GM18909 (cell line): Measurements from ENCODE around the gene ATAD3A.
"Not testable (repeated sequence)": the region's sequence is repeated elsewhere in the genome, so short reads cannot be mapped to it uniquely, and the experiment has no call there.

ENCODE experiments used
- ATAC-seq: cut with Tn5 transposase; IDR thresholded peaks from one replicate; pipeline ENCODE4 v1.9.1; 2021; ENCODE audit warnings: mild to moderate bottlenecking; ENCODE audit not compliant: unreplicated experiment, poor library complexity

ATAD3A gene

DNA sequence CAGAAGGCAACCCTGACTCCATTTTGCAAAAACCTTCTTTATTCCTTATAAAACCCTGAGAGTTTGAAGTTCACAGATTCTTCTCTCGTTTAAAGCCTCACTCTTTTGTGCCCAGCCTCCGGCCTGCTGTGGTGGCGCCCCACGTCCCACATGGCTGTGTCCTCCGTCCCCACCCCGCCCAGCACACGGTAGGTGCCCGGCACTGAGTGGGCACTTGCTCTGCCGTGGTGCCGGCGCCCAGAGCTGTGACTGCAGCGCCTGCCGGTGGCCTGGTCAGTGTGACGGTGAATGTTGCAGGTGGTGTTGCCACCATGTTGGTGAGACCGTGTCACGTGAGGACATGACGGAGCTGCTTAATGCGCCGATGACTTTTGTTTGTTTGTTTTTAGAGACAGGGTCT, 9.4 kb downstream of the ATAD3A start:
- no peak for ATAC-seq

DNA sequence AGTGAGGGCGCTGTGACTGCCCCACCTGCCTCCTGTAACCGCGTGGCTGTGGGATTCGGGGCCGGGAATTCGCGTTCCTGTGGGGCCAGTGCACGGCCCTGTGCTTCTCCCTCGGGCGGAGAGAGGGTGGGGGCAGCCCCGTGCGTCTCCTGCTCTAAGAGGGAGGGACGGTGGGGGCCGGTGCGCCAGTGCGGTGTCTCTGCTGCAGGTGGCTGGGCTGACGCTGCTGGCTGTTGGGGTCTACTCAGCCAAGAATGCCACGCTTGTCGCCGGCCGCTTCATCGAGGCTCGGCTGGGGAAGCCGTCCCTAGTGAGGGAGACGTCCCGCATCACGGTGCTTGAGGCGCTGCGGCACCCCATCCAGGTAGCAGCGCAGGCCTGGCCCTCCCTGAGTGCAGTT, 10.6 kb downstream of the ATAD3A start:
- ATAC-seq = not testable (repeated sequence)

DNA sequence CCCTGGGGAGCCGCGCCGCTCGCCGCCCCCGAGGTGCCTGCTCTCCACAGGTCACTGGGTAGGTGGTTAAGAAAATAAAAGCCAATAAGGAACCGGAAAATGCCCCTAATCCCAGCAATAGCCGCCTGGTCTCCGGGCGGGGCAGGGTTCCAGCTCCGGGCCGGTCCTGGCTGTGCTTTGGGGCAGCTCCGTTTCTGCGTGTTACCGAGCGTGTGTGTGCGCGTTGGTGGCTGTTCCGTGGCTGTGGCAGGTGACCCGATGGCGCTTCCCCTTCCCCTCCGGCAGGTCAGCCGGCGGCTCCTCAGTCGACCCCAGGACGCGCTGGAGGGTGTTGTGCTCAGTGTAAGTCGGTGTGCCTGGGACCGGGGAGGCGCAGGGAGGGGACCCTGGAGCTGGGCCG, 11.3 kb downstream of the ATAD3A start:
- not testable (repeated sequence) for ATAC-seq

DNA sequence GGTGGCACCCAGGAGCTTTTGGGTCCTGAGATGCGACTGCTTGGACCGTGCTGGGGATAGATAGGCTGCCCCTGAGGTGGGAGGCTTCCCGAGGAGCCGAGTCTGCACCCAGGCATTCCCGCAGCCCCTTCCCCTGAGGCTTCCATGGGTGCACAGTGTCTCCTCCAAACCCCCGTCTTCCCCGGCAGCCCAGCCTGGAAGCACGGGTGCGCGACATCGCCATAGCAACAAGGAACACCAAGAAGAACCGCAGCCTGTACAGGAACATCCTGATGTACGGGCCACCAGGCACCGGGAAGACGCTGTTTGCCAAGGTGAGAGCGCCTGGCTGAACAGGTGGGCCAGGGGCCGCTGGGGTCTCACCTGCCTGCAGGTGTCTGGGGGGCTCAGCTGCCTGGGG, 11.7 kb downstream of the ATAD3A start:
- not testable (repeated sequence) for ATAC-seq

DNA sequence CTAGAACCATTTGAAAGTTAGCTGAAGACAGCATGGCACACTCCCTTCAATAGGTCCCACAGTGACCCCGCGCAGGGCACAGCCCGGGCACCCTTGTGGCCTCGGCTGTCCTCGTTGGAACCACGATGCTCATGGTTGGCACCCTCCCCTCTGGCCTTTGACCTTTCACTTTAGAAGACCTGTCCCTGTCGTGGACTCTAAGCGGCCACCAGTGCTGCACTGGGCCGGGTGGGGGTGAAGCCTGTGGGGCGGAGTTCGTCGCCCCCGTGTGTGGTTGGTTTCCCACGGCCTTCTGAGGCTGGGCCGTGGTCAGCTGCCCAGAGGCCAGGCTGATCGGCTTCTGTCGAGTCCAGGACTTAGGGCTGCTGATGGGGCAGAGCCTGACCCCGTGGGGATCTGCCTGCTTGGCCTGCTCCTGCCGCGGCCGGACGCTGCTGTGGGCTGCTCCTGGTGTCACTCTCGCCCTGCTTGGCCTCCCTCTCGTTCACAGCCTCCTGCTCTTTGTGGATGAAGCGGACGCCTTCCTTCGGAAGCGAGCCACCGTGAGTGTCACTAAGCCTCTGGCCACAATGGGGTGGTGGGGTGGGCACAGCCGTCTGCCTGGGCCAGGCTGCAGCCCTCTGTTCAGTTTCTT, 12.9 kb downstream of the ATAD3A start:
- ATAC-seq = not testable (repeated sequence)

DNA sequence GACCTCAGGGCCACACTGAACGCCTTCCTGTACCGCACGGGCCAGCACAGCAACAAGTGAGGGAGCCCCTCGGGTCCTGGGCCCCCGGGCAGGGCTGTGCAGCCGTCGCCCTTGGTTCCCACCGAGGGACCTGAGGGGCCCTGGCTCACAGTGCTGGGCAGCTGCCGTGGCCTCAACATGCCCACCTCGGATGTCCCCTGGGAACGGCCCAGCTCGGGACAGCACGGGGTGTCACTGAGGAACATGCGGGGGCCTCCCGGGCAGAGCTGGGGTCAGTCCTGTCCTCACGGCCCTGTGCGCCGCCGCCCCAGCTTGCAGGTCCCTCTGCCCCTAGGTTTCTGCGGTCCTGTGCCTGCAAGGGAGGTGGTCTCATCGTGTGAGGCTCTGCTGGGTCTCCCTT, 14.5 kb downstream of the ATAD3A start:
- ATAC-seq = not testable (repeated sequence)

DNA sequence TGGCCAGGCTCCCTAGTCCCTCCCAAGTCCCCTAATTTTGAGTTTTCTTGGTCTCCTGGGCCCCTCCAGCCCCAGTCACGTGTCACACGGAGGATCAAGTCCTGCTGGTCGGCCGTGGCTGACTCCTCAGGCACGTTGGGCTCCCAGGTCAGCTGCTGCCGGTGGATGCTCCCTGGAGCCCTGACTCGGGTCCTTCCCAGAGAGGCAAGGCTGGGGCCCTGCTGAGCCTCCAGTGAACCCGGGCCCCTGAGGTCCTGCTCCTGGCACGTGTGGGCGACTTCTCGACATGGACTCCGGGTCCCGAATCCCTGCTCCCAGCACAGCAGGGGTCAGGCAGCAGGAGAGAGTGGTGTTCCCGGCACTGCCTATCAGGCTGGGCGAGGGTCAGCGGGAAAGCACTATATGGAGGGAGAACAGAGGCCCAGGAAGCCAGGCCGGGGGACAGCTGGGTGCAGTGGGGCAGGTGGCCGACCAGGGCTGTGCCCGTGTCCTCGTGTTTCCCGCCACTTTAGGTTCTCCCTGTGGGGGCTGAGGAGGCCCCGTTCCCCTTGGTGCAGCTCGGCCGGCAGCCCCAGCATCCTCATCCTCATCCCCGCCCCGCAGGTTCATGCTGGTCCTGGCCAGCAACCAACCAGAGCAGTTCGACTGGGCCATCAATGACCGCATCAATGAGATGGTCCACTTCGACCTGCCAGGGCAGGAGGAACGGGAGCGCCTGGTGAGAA, 15.3 kb downstream of the ATAD3A start:
- no peak for ATAC-seq

DNA sequence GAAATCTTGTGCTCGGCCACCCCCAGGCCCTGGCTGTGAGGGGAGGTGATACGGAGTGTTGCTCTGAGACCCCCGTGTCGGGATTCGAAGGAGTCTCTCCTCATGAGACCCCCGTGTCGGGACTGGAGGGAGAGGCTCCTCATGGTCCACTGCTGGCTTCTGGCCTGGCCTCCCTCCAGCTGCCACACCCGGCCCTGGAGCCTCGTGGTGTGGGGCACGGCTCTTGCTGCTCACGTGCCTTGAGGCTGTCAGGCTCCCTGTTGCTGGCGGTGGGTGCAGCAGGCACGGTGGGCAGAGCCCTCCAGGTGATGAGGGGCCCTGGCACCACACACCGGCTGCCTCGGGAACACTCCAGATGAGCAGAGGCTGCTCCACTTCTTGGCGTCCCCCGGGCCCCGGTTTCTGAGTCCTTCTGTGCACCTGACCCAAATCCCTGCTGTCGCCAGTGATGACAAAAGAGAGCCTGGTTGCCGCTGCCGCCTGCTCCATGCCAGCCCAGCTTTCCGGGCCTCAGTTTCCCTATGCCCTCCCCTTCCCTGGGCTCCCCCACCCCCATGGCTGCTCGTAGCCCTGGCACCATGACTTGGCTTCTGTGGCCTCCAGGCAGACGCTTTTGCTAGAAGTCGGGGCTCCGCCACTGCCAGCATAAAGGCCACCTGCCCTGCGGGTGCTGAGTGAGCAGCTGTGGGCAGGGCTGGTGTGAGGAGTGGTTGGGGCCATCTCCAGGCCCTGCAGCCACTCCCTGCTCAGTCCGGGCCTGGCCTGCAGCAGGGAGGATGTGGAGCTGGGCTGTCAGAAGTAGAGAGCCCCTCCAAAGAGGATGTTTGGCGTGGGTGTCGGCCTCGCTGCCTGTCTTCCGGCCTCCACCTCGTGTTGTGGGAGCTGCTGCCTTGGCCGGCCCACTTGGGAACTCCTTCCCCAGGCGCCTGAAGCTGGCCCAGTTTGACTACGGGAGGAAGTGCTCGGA, 16.6 kb downstream of the ATAD3A start:
- no peak for ATAC-seq

DNA sequence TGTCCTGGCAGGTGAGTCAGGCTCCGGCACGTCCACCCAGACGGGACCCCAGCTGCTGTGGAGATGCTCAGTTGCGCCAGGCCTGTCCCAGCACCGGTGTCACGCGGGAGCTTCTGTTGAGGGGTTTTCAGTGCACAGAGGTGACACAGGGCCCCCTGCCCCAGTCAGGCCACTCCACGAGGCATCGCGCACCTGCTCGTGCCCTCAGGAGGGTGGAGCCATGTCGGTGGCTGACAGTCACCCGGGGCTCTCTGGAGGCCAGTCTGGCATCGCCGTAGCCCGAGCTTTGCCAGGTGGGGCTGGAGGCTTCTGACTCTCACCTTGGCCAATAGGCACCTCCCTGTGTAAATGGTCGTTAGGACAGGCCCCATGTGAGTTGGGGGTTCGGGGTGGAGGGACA, 17.4 kb downstream of the ATAD3A start:
- ATAC-seq = no peak

DNA sequence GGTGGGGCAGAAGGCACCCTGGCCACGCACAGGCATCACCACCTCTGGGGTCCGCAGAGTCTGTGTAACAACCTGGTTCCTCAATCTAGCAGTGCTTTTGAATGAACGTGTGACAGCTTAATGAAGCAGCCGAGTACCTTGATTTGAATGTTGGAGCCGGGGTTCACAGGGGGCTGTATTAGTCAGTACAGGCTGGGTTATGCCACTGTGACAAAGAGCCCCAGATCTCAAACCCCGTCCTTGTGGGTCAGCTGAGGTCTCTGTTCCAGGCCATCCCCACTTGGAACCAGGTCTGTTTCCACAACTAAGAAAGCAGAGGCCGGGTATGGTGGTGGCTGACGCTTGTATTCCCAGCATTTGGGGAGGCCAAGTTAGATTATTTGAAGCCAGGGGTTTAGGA, 18.0 kb downstream of the ATAD3A start:
- ATAC-seq = no peak

DNA sequence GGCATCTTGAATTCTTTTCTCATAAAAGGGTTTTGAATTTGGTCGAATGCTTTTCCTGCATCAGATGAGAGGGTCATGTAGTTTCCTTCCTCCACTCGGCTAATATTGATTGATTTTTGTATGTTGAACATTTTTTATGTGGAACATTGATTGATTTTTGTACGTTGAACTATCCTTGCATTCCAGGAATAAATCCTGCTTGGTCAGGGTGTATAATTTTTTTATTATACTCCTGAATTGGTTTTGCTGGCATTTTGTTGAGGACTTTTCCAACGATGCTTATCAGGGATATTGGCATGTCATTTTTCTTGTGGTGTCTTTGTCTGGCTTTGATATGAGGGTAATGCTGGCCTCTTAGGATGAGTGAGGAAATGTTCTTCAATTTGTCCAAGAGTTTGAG, 20.0 kb downstream of the ATAD3A start:
- no peak for ATAC-seq

DNA sequence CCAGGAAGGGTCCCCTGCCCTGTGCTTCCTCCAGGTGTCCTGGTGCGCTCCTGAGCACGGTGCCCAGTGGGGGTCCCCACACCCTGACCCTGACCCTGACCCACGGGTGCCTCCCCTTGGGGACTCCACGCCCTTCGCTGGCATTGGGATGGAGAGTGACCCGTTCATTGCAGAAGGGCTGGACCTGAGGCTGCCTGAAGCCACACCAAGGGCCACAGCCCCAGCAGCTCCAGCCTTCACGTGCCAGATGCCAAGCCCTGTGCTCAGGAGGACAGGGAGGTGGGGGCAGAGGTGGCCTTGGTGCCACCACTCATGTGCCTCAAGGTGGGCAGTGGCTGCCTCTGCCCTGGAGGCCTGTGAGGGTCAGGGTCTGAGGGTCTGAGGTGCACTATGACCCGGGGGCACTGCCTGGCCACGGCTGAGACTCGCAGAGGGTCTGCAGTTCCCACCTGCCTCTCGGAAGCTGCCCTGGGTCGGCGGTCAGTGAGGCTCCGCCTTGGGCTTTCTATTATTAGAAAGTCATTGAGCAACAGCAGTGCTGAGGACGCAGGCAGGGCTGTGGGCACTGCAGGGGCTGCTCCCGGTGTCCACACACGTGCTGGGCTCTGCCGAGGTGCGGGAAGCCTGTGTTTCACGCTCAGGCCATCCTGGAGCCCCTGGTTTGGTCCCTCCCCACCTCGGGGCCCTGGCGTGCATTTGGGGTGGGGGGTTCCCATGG, 21.4 kb downstream of the ATAD3A start:
- not testable (repeated sequence) for ATAC-seq

DNA sequence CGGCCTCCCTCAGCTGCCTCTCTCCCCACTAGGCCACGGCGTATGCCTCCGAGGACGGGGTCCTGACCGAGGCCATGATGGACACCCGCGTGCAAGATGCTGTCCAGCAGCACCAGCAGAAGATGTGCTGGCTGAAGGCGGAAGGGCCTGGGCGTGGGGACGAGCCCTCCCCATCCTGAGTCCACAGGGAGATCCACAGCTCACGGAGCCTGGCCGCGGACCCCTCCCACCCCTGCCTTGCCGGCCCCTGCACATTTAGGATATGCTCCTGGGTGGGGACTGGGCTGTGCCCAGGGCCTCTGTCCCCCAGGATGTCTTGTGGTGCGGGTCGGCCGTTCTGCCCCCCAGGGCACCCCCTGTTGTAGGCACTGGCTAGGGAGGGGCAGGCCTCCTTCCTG, 21.9 kb downstream of the ATAD3A start:
- not testable (repeated sequence) for ATAC-seq

DNA sequence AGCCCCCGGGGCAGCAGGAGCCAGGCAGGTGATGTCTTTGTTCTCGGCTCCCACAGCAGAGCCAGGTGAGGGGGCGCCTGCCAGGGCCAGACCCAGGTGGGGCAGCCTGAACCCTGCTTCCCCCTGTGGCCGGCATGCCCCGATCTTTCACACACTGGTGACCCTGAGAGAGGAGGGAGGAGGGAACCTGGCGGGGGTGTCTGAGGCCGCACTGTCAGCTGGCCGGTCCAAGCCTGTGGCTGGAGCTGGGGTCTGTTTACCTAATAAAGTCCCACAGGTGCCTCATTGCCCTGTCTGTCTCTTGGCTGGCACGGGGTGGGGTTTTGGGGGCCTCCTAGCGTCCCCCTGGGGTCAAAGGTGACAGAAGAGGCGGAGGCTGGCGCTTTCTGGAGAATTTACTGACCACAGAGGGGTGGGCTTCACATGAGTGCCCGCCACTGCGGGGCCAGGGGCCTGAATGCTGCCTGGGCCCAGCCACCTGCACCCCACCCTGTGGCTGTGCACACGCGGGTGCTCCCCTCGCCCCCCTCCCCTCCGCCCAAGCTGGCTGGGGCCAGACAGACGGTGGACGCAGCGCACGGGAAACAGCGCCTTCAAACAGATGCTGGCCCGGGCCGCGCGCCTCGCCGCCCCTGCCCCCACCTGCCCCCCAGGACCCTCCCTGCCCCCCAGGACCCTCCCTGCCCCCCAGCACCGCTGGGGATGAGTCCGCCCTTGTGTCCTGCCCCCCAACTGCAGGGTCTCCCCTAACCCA, 22.6 kb downstream of the ATAD3A start:
- no peak for ATAC-seq

DNA sequence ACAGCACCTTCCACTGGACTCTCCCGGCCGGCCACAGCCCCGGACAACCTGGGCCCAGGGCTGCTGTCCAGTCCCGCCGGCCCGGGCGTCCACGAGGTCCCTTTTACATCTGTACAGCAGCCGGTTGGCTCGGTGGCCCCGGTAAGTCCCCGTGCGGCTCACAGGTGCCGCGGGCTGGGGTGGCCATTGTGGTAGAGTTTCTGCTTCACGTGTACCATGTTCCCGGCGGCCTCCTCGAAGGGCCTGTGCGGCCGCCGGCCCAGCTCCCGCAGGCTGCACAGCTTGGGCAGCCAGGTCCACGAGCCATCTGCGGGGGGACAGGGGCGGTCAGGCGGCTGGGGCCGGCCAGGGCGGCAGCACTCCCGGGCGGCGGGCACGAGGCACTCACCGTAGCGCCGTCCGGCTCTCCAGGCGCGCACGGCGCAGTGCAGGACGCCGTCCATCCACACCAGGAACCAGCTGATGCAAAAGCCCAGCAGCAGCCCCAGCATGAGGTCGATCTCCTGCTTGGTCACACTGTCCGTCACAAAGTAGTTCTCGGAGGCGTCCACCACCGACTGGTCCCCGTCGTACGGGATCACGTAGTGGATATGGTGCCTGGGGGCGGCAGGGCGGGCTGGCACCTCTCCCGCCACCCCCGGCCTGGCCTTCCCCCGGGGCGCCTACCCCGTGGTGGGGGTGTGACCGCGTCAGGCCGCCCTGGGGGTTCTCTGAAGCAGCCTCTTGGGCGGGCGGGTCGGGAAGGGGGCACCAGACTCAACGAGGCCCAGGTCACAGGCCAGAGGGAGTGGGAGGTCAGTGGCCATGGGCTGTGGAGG, 23.4 kb downstream of the ATAD3A start:
- no peak for ATAC-seq

DNA sequence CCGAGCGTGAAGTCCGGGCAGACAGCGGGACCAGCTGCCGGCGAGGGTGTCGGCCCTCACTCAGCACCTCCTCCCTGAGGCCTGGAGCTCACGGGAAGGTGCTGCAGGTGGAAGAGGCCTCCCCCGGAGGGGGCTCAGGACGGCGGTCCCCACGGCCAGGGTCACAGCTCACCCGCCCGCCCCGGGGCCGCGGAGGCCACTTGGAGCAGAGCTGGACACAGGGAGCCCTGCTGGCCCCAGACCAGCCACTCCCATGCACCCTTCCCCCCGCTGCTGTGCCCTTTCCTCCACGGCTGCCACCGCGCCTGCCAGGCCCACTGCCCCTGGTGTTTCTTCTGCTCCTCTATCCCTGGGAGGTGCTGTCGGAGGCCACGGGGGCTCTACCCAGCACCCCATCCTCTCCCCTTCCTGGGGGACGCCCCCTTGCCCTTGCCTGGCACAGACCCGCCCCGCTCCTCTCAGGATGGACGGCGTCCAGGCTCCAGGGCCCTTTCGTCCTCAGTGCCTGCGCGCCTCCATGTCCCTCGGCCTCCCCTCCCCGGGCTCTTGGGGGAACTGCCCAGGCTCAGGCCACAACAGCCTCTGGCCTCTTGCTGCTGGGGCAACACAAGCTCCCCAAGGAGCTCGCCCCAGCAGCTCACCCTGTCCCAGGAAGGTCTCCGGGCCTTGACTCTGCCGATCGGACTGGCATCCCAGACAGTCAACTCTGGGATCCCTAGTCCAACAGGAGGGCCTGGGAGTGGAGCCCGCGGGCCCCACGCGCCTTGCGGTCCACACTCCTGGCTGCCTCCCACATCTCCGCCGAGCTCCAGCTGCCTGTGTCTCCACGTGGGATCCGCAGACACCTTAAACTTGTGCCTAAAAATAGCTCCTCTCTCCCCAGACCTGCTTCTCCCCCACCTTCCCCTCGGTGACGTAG, 24.3 kb downstream of the ATAD3A start:
- ATAC-seq = no peak

DNA sequence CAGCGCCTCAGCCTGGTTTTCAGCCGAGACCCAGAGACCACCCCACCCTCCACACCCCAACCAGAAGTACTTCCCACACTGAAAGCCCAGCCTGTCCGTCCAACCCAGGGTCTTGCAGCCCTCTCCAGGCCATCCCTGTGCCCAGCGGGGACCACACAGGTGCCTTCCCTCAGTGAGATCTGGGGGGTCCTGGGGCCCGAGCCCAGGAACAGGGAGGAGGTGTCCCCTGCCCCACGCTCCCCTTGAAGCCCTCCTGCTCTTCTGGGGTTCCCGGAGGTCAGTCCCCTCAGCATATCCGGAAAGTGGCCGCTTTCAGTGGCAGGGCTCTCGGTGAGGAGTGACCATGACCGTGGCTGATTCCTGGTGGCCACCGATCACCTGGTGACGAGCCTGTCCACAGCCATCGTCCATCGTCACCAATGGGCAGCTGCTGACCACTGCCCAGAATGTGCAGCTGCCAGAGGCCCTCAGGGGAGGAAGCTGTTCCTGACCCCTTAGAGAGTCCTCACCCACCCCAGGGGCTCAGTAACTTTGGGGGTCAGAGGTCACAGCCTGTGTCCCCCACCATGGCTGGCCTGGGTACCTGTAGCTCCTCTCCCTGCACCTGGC, 25.1 kb downstream of the ATAD3A start:
- no peak for ATAC-seq
